Kidney (tissue), 14 donors: Measurements from ENCODE around the gene AGBL1. TPM values are rescaled to one million over a fixed set of nuclear protein-coding genes. Genes with fewer than 3 reads are reported as not detected.

Experiments used
- DNase-seq, 5 donors: peaks; one replicate each; pipeline ENCODE4 v3.0.0-alpha.2; 2013 to 2020
- FAIRE-seq: peaks from 2 replicates; lab custom pipeline; 2012; peaks lifted over from hg19 to GRCh38; lab: Jason Lieb, UNC
- H3K27ac ChIP-seq, 2 donors: one replicate each; pipeline ENCODE4 v1.7.0; 2013; ENCODE audit warnings: low read depth in 2 of 2, low read length in 2 of 2, inconsistent platforms in 1 of 2
- H3K27me3 ChIP-seq: one replicate; pipeline ENCODE4 v1.7.1; 2013; ENCODE audit warnings: low read length, inconsistent platforms; ENCODE audit not compliant: control insufficient read depth, insufficient read depth
- H3K36me3 ChIP-seq, 3 donors: one replicate each; pipeline versions ENCODE4 v1.7.0 to v1.7.1; 2013; ENCODE audit warnings: low read length in 3 of 3, control low read depth in 1 of 3, inconsistent platforms in 1 of 3; ENCODE audit not compliant: insufficient read depth in 3 of 3, control insufficient read depth in 2 of 3
- H3K4me1 ChIP-seq, 3 donors: one replicate each; pipeline versions ENCODE4 v1.7.0 to v1.7.1; 2013; ENCODE audit warnings: low read length in 3 of 3, inconsistent platforms in 1 of 3, low read depth in 1 of 3; ENCODE audit not compliant: control insufficient read depth in 2 of 3, insufficient read depth in 2 of 3
- H3K4me3 ChIP-seq, 3 donors: one replicate each; pipeline versions ENCODE4 v1.7.0 to v1.8.1; 2013; ENCODE audit warnings: low read length in 3 of 3, control low read depth in 1 of 3, inconsistent platforms in 1 of 3
- H3K9ac ChIP-seq, 3 donors: one replicate each; pipeline versions ENCODE4 v1.7.0 to v1.7.1; 2013; ENCODE audit warnings: low read length in 3 of 3, control low read depth in 1 of 3, inconsistent platforms in 1 of 3
- H3K9me3 ChIP-seq, 3 donors: one replicate each; pipeline versions ENCODE4 v1.7.0 to v1.7.1; 2013; ENCODE audit warnings: low read length in 3 of 3, control low read depth in 1 of 3, inconsistent platforms in 1 of 3; ENCODE audit not compliant: control insufficient read depth in 2 of 3, insufficient read depth in 1 of 3
- CTCF ChIP-seq: IDR thresholded peaks from 3 replicates; pipeline ENCODE4 v1.5.1; 2012; ENCODE audit warnings: mild to moderate bottlenecking, moderate library complexity, borderline replicate concordance; ENCODE audit not compliant: insufficient read depth; ENCODE audit errors: extremely low read depth
- intact Hi-C: fragments of 100-400 bp; cut with DNase I; formaldehyde crosslinking; loops from one replicate; pipeline ENCODE4 v1.11.1; 2022
- polyA plus RNA-seq: library from polyadenylated mRNA; stranded (reverse); fragments of 350-450 nt; fragmentation: Illumina TruSeq; extraction: RNeasy Lipid Tissue Mini Kit (QIAGEN cat#74804); gene quantifications from one replicate; pipeline ENCODE4 v1.2.3, GENCODE V29; 2014; ENCODE audit warnings: low read depth, low replicate concordance; ENCODE audit not compliant: insufficient read depth
- total RNA-seq: library from RNA; stranded (reverse); fragmentation: NEBNext Ultra II Directional; extraction: Animal tissue kit (Norgen Biotek cat#: 25700); gene quantifications from one replicate; pipeline ENCODE4 v1.2.1, GENCODE V29; 2021
- donor health status: control.
- donor health status: control.
- donor health status: control.
- donor health status: control.
- donor health status: control.
- donor health status: DM: yes; HTN: yes; CAD: no.
- donor health status: Normal renal cell carcinoma (clear cell type).

Gene AGBL1
- total and polyA plus RNA-seq, 2 donors from 2014 or later, result not detected

GRCh38 chr15:86659724-86660411 lies 580.2 kb downstream of the AGBL1 start:
- Histone ChIP-seq H3K4me1 (no peaks in the 10 kb centered on the region), H3K9ac (no peak overlapping the region), H3K27ac (no peak overlapping the region), H3K27me3 (no peaks in the 10 kb centered on the region), H3K36me3 (no peaks in the 10 kb centered on the region), H3K9me3 (no peaks in the 10 kb centered on the region), H3K4me3 (no peak overlapping the region)
- TF ChIP-seq CTCF, result no peak
- FAIRE-seq (no peak), DNase-seq (no peak)
- intact Hi-C loops, result no loop called here

GRCh38 chr15:86661580-86661979 lies 581.9 kb downstream of the AGBL1 start:
- Histone ChIP-seq H3K4me1 (no peaks in the 10 kb centered on the region), H3K9ac (no peak overlapping the region), H3K4me3 (no peak overlapping the region), H3K27me3 (no peaks in the 10 kb centered on the region), H3K27ac (no peak overlapping the region), H3K9me3 (no peaks in the 10 kb centered on the region), H3K36me3 (no peaks in the 10 kb centered on the region)
- no peak for DNase-seq
- no peak for FAIRE-seq
- intact Hi-C loops, result no loop called here
- TF ChIP-seq CTCF, result no peak

- Histone ChIP-seq H3K4me3 (no peak overlapping the region), H3K36me3 (no peaks in the 10 kb centered on the region), H3K27me3 (no peaks in the 10 kb centered on the region), H3K4me1 (no peaks in the 10 kb centered on the region), H3K9ac (no peak overlapping the region), H3K9me3 (no peaks in the 10 kb centered on the region), H3K27ac (no peak overlapping the region)
- intact Hi-C loops, result no loop called here
- DNase-seq, result no peak
- TF ChIP-seq CTCF, result no peak
- no peak for FAIRE-seq
Measured at GRCh38 chr15:86663304-86663703, 583.6 kb downstream of the AGBL1 start.

- no peak for TF ChIP-seq CTCF
- Histone ChIP-seq H3K27ac (no peak overlapping the region), H3K27me3 (no peaks in the 10 kb centered on the region), H3K4me1 (no peaks in the 10 kb centered on the region), H3K9ac (no peak overlapping the region), H3K36me3 (no peaks in the 10 kb centered on the region), H3K4me3 (no peak overlapping the region), H3K9me3 (no peaks in the 10 kb centered on the region)
- intact Hi-C loops, result no loop called here
- DNase-seq (no peak), FAIRE-seq (no peak)
Measured at GRCh38 chr15:86663979-86664378, 584.3 kb downstream of the AGBL1 start.
